SH-SY5Y (cell line): ENCODE results near the gene AGXT.

Experiments used
- GATA2 ChIP-seq: IDR thresholded peaks from 2 replicates; pipeline ENCODE4 v1.6.1; 2011; ENCODE audit warnings: mild to moderate bottlenecking, low read depth, low read length
- GATA3 ChIP-seq: IDR thresholded peaks from 2 replicates; pipeline ENCODE4 v1.6.1; 2011; ENCODE audit warnings: low read depth, mild to moderate bottlenecking, low read length, moderate library complexity

- TF ChIP-seq GATA2 (no peak), GATA3 (no peak)
These were observed 10.3 kb upstream of the AGXT start for GRCh38 chr2:240858321-240858720.
